GM12892 (cell line): ENCODE results near the gene PDE4B.

Source experiments
- POLR2A ChIP-seq: IDR thresholded peaks from 2 replicates; pipeline ENCODE4 v1.6.1; 2011; ENCODE audit warnings: low read depth, low read length, control low read depth
- POLR2AphosphoS5 ChIP-seq: IDR thresholded peaks from 2 replicates; pipeline ENCODE4 v1.6.1; 2011; ENCODE audit warnings: low read depth, low read length, control low read depth
- TAF1 ChIP-seq: IDR thresholded peaks from 2 replicates; pipeline ENCODE4 v1.6.1; 2011; ENCODE audit warnings: low read depth, mild to moderate bottlenecking, control low read depth, low read length, borderline replicate concordance

DNA sequence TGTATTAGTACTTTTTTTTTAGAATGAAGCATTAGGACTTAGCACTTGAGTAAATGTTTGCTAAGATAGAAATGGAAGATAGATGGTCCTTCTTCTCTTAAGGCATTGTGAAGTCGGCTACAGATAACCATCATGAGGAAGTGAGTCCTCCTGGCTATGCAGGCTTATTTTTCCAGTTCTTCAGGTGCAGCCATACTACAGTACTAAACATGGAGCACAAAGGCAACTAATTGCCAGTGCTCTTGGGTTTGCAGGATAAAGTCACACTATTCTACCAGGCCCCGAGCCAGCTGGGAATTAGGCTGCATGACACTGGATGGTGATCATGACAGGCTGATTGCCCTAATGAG, 543.9 kb downstream of the PDE4B start:
- no peak for TF ChIP-seq POLR2A
- TF ChIP-seq POLR2AphosphoS5, result no peak
- no peak for TF ChIP-seq TAF1
